Activated naive CD4-positive, alpha-beta T cell treated with anti-CD3 and anti-CD28 coated beads for 36 hours (primary cell): ENCODE results near the gene PASK. TPM values are rescaled to one million over a fixed set of nuclear protein-coding genes. Genes with fewer than 3 reads are reported as not detected.

Experiments used
- CTCF ChIA-PET: fragments of 350-600 bp; sonication (Branson Sonifier 250); formaldehyde crosslinking; loops from one replicate; lab custom pipeline; 2021; ENCODE audit warnings: antibody characterized with exemption; lab: Charles Lee
- DNase-seq: peaks from one replicate; pipeline ENCODE4 v3.0.0-alpha.2; 2020
- H3K27ac Mint-ChIP-seq: one replicate; pipeline ENCODE4 v1.8.0; 2021; ENCODE audit warnings: mild to moderate bottlenecking, mixed read lengths
- H3K27me3 Mint-ChIP-seq: one replicate; pipeline ENCODE4 v1.8.0; 2021; ENCODE audit warnings: low read depth, mixed read lengths
- H3K36me3 Mint-ChIP-seq: one replicate; pipeline ENCODE4 v1.8.0; 2021; ENCODE audit warnings: low read depth, mixed read lengths
- H3K4me1 Mint-ChIP-seq: one replicate; pipeline ENCODE4 v1.8.0; 2021; ENCODE audit warnings: low read depth, mixed read lengths
- H3K4me3 Mint-ChIP-seq: one replicate; pipeline ENCODE4 v1.8.0; 2021; ENCODE audit warnings: mild to moderate bottlenecking, moderate library complexity, mixed read lengths
- H3K9me3 Mint-ChIP-seq: one replicate; pipeline ENCODE4 v1.8.0; 2021; ENCODE audit warnings: mixed read lengths
- intact Hi-C: fragments of 100-400 bp; cut with micrococcal nuclease; formaldehyde crosslinking; loops from one replicate; pipeline ENCODE4 v1.15.1; 2023
- total RNA-seq, 2 experiments: library from RNA; stranded (reverse); gene quantifications; one replicate each; pipeline ENCODE4 v1.2.3, GENCODE V29; 2021

The PASK gene
- total RNA-seq, 2 experiments from 2014 or later = 71.5 to 72.0 TPM

GRCh38 chr2:241091201-241091600 is 58.1 kb downstream of the PASK start:
- H3K27me3 Mint-ChIP-seq = no peaks in the 10 kb centered on the region
- H3K4me3 Mint-ChIP-seq = no peak overlapping the region
- H3K9me3 Mint-ChIP-seq = peaks cover 3% of the 10 kb centered on the region
- CTCF ChIA-PET = no interaction called here
- no peak for DNase-seq
- peaks cover 56% of the 10 kb centered on the region for H3K36me3 Mint-ChIP-seq
- intact Hi-C loops = no loop called here
- no peak overlapping the region for H3K27ac Mint-ChIP-seq
- H3K4me1 Mint-ChIP-seq = peaks cover 27% of the 10 kb centered on the region

- Mint-ChIP-seq H3K4me1 (peaks cover 9% of the 10 kb centered on the region), H3K27me3 (no peaks in the 10 kb centered on the region), H3K4me3 (no peak overlapping the region), H3K9me3 (peaks cover 3% of the 10 kb centered on the region), H3K36me3 (peaks cover 52% of the 10 kb centered on the region), H3K27ac (peak overlapping the region; percentile 24)
- CTCF ChIA-PET = interaction anchor here (0.5 to 0.6 kb wide), 2 partner anchors 10 to 16 kb away, joined by 3 to 4 read pairs; no protein-coding TSS in a partner anchor
- intact Hi-C loops = no loop called here
- no peak for DNase-seq
Observed at GRCh38 chr2:241088791-241089732, 60.2 kb downstream of the PASK start.

GRCh38 chr2:241088376-241088775 is 60.9 kb downstream of the PASK start:
- no peak overlapping the region for H3K4me3 Mint-ChIP-seq
- CTCF ChIA-PET = interaction anchor here (0.5 kb wide), 1 partner anchor 16 kb away, joined by 4 read pairs; no protein-coding TSS in a partner anchor
- H3K4me1 Mint-ChIP-seq = peaks cover 6% of the 10 kb centered on the region
- H3K9me3 Mint-ChIP-seq = peaks cover 3% of the 10 kb centered on the region
- H3K27me3 Mint-ChIP-seq = no peaks in the 10 kb centered on the region
- peaks cover 49% of the 10 kb centered on the region for H3K36me3 Mint-ChIP-seq
- intact Hi-C loops = no loop called here
- H3K27ac Mint-ChIP-seq = no peak overlapping the region
- DNase-seq = no peak

- Mint-ChIP-seq H3K4me1 (peaks cover 7% of the 10 kb centered on the region), H3K9me3 (peaks cover 3% of the 10 kb centered on the region), H3K4me3 (no peak overlapping the region), H3K27ac (no peak overlapping the region), H3K27me3 (no peaks in the 10 kb centered on the region), H3K36me3 (peaks cover 49% of the 10 kb centered on the region)
- CTCF ChIA-PET = no interaction called here
- intact Hi-C loops = no loop called here
- DNase-seq = no peak
Observed at GRCh38 chr2:241087420-241088268, 61.6 kb downstream of the PASK start.

GRCh38 chr2:241084856-241085444 is 64.3 kb downstream of the PASK start:
- Mint-ChIP-seq H3K36me3 (peaks cover 40% of the 10 kb centered on the region), H3K27me3 (no peaks in the 10 kb centered on the region), H3K9me3 (peaks cover 3% of the 10 kb centered on the region), H3K4me1 (peaks cover 6% of the 10 kb centered on the region), H3K4me3 (no peak overlapping the region), H3K27ac (no peak overlapping the region)
- CTCF ChIA-PET = no interaction called here
- intact Hi-C loops = no loop called here
- DNase-seq = no peak

GRCh38 chr2:241083091-241083415 is 66.2 kb downstream of the PASK start:
- H3K4me1 Mint-ChIP-seq = peaks cover 2% of the 10 kb centered on the region
- CTCF ChIA-PET = interaction anchor here (0.9 kb wide), 1 partner anchor 423 kb away, joined by 3 read pairs; no protein-coding TSS in a partner anchor

GRCh38 chr2:241082341-241083090 is 66.8 kb downstream of the PASK start:
- H3K9me3 Mint-ChIP-seq = peaks cover 3% of the 10 kb centered on the region
- CTCF ChIA-PET = interaction anchor here (0.9 kb wide), 1 partner anchor 424 kb away, joined by 3 read pairs; no protein-coding TSS in a partner anchor
- peak overlapping the region; percentile 24 for H3K27ac Mint-ChIP-seq
- H3K4me3 Mint-ChIP-seq = no peak overlapping the region
- H3K27me3 Mint-ChIP-seq = no peaks in the 10 kb centered on the region
- peaks cover 23% of the 10 kb centered on the region for H3K36me3 Mint-ChIP-seq
- intact Hi-C loops = no loop called here
- peaks cover 4% of the 10 kb centered on the region for H3K4me1 Mint-ChIP-seq
- no peak for DNase-seq

More at GRCh38 chr2:241083091-241083415, 66.2 kb downstream of the PASK start:
- Mint-ChIP-seq H3K27me3 (no peaks in the 10 kb centered on the region), H3K36me3 (peaks cover 26% of the 10 kb centered on the region), H3K4me3 (no peak overlapping the region), H3K27ac (no peak overlapping the region), H3K9me3 (peaks cover 3% of the 10 kb centered on the region)
- no peak for DNase-seq
- intact Hi-C loops = no loop called here

- no peak for DNase-seq
- Mint-ChIP-seq H3K36me3 (peaks cover 20% of the 10 kb centered on the region), H3K27ac (peak overlapping the region; percentile 24), H3K4me1 (peaks cover 7% of the 10 kb centered on the region), H3K27me3 (no peaks in the 10 kb centered on the region), H3K9me3 (peaks cover 3% of the 10 kb centered on the region), H3K4me3 (no peak overlapping the region)
- CTCF ChIA-PET = no interaction called here
- intact Hi-C loops = no loop called here
Observed at GRCh38 chr2:241081643-241082340, 67.5 kb downstream of the PASK start.

- no peak overlapping the region for H3K27ac Mint-ChIP-seq
- peaks cover under 1% of the 10 kb centered on the region for H3K9me3 Mint-ChIP-seq
- no peak overlapping the region for H3K4me3 Mint-ChIP-seq
- DNase-seq = no peak
- intact Hi-C loops = no loop called here
- no peaks in the 10 kb centered on the region for H3K27me3 Mint-ChIP-seq
- CTCF ChIA-PET = no interaction called here
- H3K36me3 Mint-ChIP-seq = peaks cover 14% of the 10 kb centered on the region
- peaks cover 7% of the 10 kb centered on the region for H3K4me1 Mint-ChIP-seq
Observed at GRCh38 chr2:241081190-241081642, 68.1 kb downstream of the PASK start.

- H3K9me3 Mint-ChIP-seq = no peaks in the 10 kb centered on the region
- intact Hi-C loops = no loop called here
- no peaks in the 10 kb centered on the region for H3K27me3 Mint-ChIP-seq
- H3K4me1 Mint-ChIP-seq = peaks cover 7% of the 10 kb centered on the region
- no peak overlapping the region for H3K4me3 Mint-ChIP-seq
- H3K36me3 Mint-ChIP-seq = peaks cover 11% of the 10 kb centered on the region
- CTCF ChIA-PET = no interaction called here
- no peak for DNase-seq
- peak overlapping the region; percentile 24 for H3K27ac Mint-ChIP-seq
Observed at GRCh38 chr2:241080405-241081189, 68.7 kb downstream of the PASK start.
